ENCODE results near the gene WEE2.

Gene WEE2

GRCh38 chr7:141700296-141700847 is 7.8 kb upstream of the WEE2 start:
- Mint-ChIP-seq H3K4me1 (ENCODE audit: low read depth) (peaks cover 34% of the 10 kb centered on the region), H3K9me3 (no peaks in the 10 kb centered on the region), H3K4me3 (peak overlapping the region; percentile 81), H3K36me3 (ENCODE audit: low read depth) (peaks cover 14% of the 10 kb centered on the region), H3K27ac (peak overlapping the region; percentile 76), H3K27me3 (ENCODE audit: low read depth) (peaks cover 33% of the 10 kb centered on the region)

GRCh38 chr7:141700848-141701371 is 7.2 kb upstream of the WEE2 start:
- H3K4me1 Mint-ChIP-seq (ENCODE audit: low read depth) = peaks cover 32% of the 10 kb centered on the region
- peaks cover 14% of the 10 kb centered on the region for H3K36me3 Mint-ChIP-seq (ENCODE audit: low read depth)
- no peaks in the 10 kb centered on the region for H3K9me3 Mint-ChIP-seq
- peak overlapping the region; percentile 81 for H3K4me3 Mint-ChIP-seq
- H3K27ac Mint-ChIP-seq = peak overlapping the region; percentile 76
- peaks cover 35% of the 10 kb centered on the region for H3K27me3 Mint-ChIP-seq (ENCODE audit: low read depth)

GRCh38 chr7:141701489-141702046 is 6.6 kb upstream of the WEE2 start:
- Mint-ChIP-seq H3K4me3 (peak overlapping the region; percentile 81), H3K27ac (peak overlapping the region; percentile 70), H3K9me3 (no peaks in the 10 kb centered on the region), H3K4me1 (ENCODE audit: low read depth) (peaks cover 29% of the 10 kb centered on the region), H3K36me3 (ENCODE audit: low read depth) (peaks cover 11% of the 10 kb centered on the region), H3K27me3 (ENCODE audit: low read depth) (peaks cover 38% of the 10 kb centered on the region)

GRCh38 chr7:141702047-141702567 is 6.0 kb upstream of the WEE2 start, which contains the start of gene DENND11:
TSS of gene DENND11 (minus strand) at chr7:141702166. CDS start at chr7:141702153, 13 bp downstream.
- Mint-ChIP-seq H3K36me3 (ENCODE audit: low read depth) (peaks cover 11% of the 10 kb centered on the region), H3K27ac (peak within 1 kb of the TSS; percentile 76), H3K9me3 (no peaks in the 10 kb centered on the region), H3K4me3 (peak within 1 kb of the TSS; percentile 81), H3K4me1 (ENCODE audit: low read depth) (peaks cover 25% of the 10 kb centered on the region), H3K27me3 (ENCODE audit: low read depth) (peaks cover 44% of the 10 kb centered on the region)

- peaks cover 51% of the 10 kb centered on the region for H3K27me3 Mint-ChIP-seq (ENCODE audit: low read depth)
- no peak overlapping the region for H3K27ac Mint-ChIP-seq
- peaks cover 11% of the 10 kb centered on the region for H3K36me3 Mint-ChIP-seq (ENCODE audit: low read depth)
- H3K4me3 Mint-ChIP-seq = no peak overlapping the region
- peaks cover 25% of the 10 kb centered on the region for H3K4me1 Mint-ChIP-seq (ENCODE audit: low read depth)
- H3K9me3 Mint-ChIP-seq = peaks cover 5% of the 10 kb centered on the region
Observed at GRCh38 chr7:141702892-141703291, 5.3 kb upstream of the WEE2 start.

- H3K27me3 Mint-ChIP-seq (ENCODE audit: low read depth) = peaks cover 52% of the 10 kb centered on the region
- H3K36me3 Mint-ChIP-seq (ENCODE audit: low read depth) = peaks cover 12% of the 10 kb centered on the region
- H3K4me1 Mint-ChIP-seq (ENCODE audit: low read depth) = peaks cover 18% of the 10 kb centered on the region
- no peak overlapping the region for H3K27ac Mint-ChIP-seq
- H3K4me3 Mint-ChIP-seq = no peak overlapping the region
- peaks cover 5% of the 10 kb centered on the region for H3K9me3 Mint-ChIP-seq
Observed at GRCh38 chr7:141704112-141704511, 4.0 kb upstream of the WEE2 start.

GRCh38 chr7:141704741-141705140 is 3.4 kb upstream of the WEE2 start:
- H3K4me1 Mint-ChIP-seq (ENCODE audit: low read depth) = peaks cover 15% of the 10 kb centered on the region
- H3K36me3 Mint-ChIP-seq (ENCODE audit: low read depth) = peaks cover 12% of the 10 kb centered on the region
- H3K27ac Mint-ChIP-seq = no peak overlapping the region
- H3K27me3 Mint-ChIP-seq (ENCODE audit: low read depth) = peaks cover 52% of the 10 kb centered on the region
- no peak overlapping the region for H3K4me3 Mint-ChIP-seq
- H3K9me3 Mint-ChIP-seq = peaks cover 5% of the 10 kb centered on the region

- Mint-ChIP-seq H3K4me3 (no peak overlapping the region), H3K9me3 (peaks cover 5% of the 10 kb centered on the region), H3K36me3 (ENCODE audit: low read depth) (peaks cover 12% of the 10 kb centered on the region), H3K27ac (no peak overlapping the region), H3K4me1 (ENCODE audit: low read depth) (peaks cover 6% of the 10 kb centered on the region), H3K27me3 (ENCODE audit: low read depth) (peaks cover 47% of the 10 kb centered on the region)
Observed at GRCh38 chr7:141706239-141707064, 1.7 kb upstream of the WEE2 start.

GRCh38 chr7:141709318-141709717 is 1.2 kb downstream of the WEE2 start:
- H3K4me1 Mint-ChIP-seq (ENCODE audit: low read depth) = peaks cover 12% of the 10 kb centered on the region
- H3K4me3 Mint-ChIP-seq = no peak overlapping the region
- H3K27me3 Mint-ChIP-seq (ENCODE audit: low read depth) = peaks cover 27% of the 10 kb centered on the region
- H3K9me3 Mint-ChIP-seq = peaks cover 5% of the 10 kb centered on the region
- H3K27ac Mint-ChIP-seq = no peak overlapping the region
- H3K36me3 Mint-ChIP-seq (ENCODE audit: low read depth) = peaks cover 12% of the 10 kb centered on the region

GRCh38 chr7:141709749-141710148 is 1.6 kb downstream of the WEE2 start:
- peaks cover 12% of the 10 kb centered on the region for H3K4me1 Mint-ChIP-seq (ENCODE audit: low read depth)
- H3K36me3 Mint-ChIP-seq (ENCODE audit: low read depth) = peaks cover 12% of the 10 kb centered on the region
- H3K4me3 Mint-ChIP-seq = no peak overlapping the region
- H3K27ac Mint-ChIP-seq = no peak overlapping the region
- H3K9me3 Mint-ChIP-seq = peaks cover 5% of the 10 kb centered on the region
- peaks cover 28% of the 10 kb centered on the region for H3K27me3 Mint-ChIP-seq (ENCODE audit: low read depth)

GRCh38 chr7:141710301-141710700 is 2.1 kb downstream of the WEE2 start:
- no peak overlapping the region for H3K4me3 Mint-ChIP-seq
- no peak overlapping the region for H3K27ac Mint-ChIP-seq
- H3K4me1 Mint-ChIP-seq (ENCODE audit: low read depth) = peaks cover 12% of the 10 kb centered on the region
- peaks cover 12% of the 10 kb centered on the region for H3K36me3 Mint-ChIP-seq (ENCODE audit: low read depth)
- peaks cover 23% of the 10 kb centered on the region for H3K27me3 Mint-ChIP-seq (ENCODE audit: low read depth)
- H3K9me3 Mint-ChIP-seq = peaks cover 5% of the 10 kb centered on the region

- peaks cover 12% of the 10 kb centered on the region for H3K4me1 Mint-ChIP-seq (ENCODE audit: low read depth)
- no peak overlapping the region for H3K27ac Mint-ChIP-seq
- H3K36me3 Mint-ChIP-seq (ENCODE audit: low read depth) = peaks cover 8% of the 10 kb centered on the region
- peaks cover 15% of the 10 kb centered on the region for H3K27me3 Mint-ChIP-seq (ENCODE audit: low read depth)
- no peaks in the 10 kb centered on the region for H3K9me3 Mint-ChIP-seq
- no peak overlapping the region for H3K4me3 Mint-ChIP-seq
Observed at GRCh38 chr7:141712603-141713255, 4.6 kb downstream of the WEE2 start.

GRCh38 chr7:141713890-141714289 is 5.7 kb downstream of the WEE2 start:
- Mint-ChIP-seq H3K27ac (no peak overlapping the region), H3K4me1 (ENCODE audit: low read depth) (peaks cover 12% of the 10 kb centered on the region), H3K36me3 (ENCODE audit: low read depth) (peaks cover 7% of the 10 kb centered on the region), H3K27me3 (ENCODE audit: low read depth) (peaks cover 14% of the 10 kb centered on the region), H3K4me3 (no peak overlapping the region), H3K9me3 (no peaks in the 10 kb centered on the region)

GRCh38 chr7:141714571-141714970 is 6.4 kb downstream of the WEE2 start:
- Mint-ChIP-seq H3K4me3 (no peak overlapping the region), H3K27me3 (ENCODE audit: low read depth) (peaks cover 14% of the 10 kb centered on the region), H3K27ac (no peak overlapping the region), H3K36me3 (ENCODE audit: low read depth) (peaks cover 7% of the 10 kb centered on the region), H3K4me1 (ENCODE audit: low read depth) (peaks cover 12% of the 10 kb centered on the region), H3K9me3 (no peaks in the 10 kb centered on the region)

Data from T-helper 1 cell treated with Interleukin-12 subunit alpha and Interleukin-12 subunit beta and Interleukin-4 antibody, amounts not matched to agents 30 μg/mL and 1 μg/mL, for 36 hours (primary cell).